ENCODE data around the gene EIF3D. TPM values are rescaled to one million over a fixed set of nuclear protein-coding genes. Genes with fewer than 3 reads are reported as not detected.

The EIF3D gene
- total and polyA plus RNA-seq, 2 of the 8 experiments (the other 6 are each of a cell fraction or from before 2014, with no cell fraction given): 195 to 408 TPM

DNA sequence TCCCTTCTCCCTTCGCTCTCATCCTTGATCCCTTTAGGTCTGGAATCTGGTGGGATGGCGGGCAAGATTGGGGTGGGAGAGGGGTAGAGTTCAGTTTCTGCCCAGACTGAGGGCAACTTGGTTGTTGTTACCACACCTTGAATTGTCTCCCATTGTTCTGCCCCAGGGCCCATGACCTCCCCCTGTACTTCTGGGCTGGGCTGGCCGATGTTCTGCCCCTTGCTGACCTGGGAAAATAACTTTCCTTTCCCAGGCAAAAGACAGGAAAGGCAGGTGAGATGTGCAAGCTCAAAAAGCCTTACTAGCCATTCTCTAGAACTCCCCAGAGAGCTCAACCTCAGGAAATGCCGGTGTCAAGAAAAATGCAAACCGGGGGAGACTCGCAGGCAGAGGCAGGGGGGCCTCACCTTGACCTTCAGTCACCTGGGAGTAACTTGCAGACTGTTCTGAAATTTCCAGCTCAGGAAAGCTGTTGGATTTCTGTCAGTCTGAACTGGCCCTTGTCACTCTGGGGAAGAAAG is 32.4 kb upstream of the EIF3D start:
- H3K4ac ChIP-seq (replicated peaks; ENCODE audit: insufficient read length, low read depth, low read length): peak overlapping the region; percentile 49
- H3K79me1 ChIP-seq (ENCODE audit: low read depth, low read length): no peaks in the 10 kb centered on the region
- no peak overlapping the region for H3K56ac ChIP-seq (replicated peaks; ENCODE audit: insufficient read length, low read depth, low read length)
- no peak for TF ChIP-seq RFX5 (IDR thresholded peaks at IDR 0.05; ENCODE audit: borderline replicate concordance, low read depth, low read length)
- TF ChIP-seq, protein P1, sequence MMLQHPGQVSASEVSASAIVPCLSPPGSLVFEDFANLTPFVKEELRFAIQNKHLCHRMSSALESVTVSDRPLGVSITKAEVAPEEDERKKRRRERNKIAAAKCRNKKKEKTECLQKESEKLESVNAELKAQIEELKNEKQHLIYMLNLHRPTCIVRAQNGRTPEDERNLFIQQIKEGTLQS (IDR thresholded peaks at IDR 0.05; ENCODE audit: insufficient read depth, low read depth, low read length): no peak
- no peak for TF ChIP-seq SP1 (IDR thresholded peaks at IDR 0.05; ENCODE audit: low read depth, low read length)
- TF ChIP-seq EP300 (IDR thresholded peaks at IDR 0.05; ENCODE audit: borderline replicate concordance in 1 of 2, low read depth in 2 of 2, low read length in 2 of 2): no peak
- TF ChIP-seq CBX8 (IDR thresholded peaks at IDR 0.05; ENCODE audit: borderline replicate concordance, low read depth, low read length): no peak
- no peak for TF ChIP-seq POLR2A (IDR thresholded peaks at IDR 0.05; ENCODE audit: control extremely low read depth in 1 of 2, low read depth in 2 of 2, low read length in 2 of 2)
- H2BK12ac ChIP-seq (ENCODE audit: low read depth, low read length): peak overlapping the region; percentile 80; the same call in 1 of the 2 replicates
- CTCF ChIA-PET (ENCODE audit: partially characterized antibody): interaction anchor here (0.5 to 2.6 kb wide), 9 partner anchors 9 to 358 kb away, joined by 3 to 11 read pairs (median 4); no protein-coding TSS in a partner anchor
- 0 out of 2 replicates have a peak overlapping the region, but pooled peaks have one; percentile 27 for H2BK20ac ChIP-seq (ENCODE audit: low read length)
- H2BK120ac ChIP-seq (replicated peaks; ENCODE audit: low read depth, low read length): no peak overlapping the region
- H3K27ac ChIP-seq (ENCODE audit: low read depth, low read length): peak overlapping the region; percentile 37; the same call in 1 of the 2 replicates
- H2BK5ac ChIP-seq (ENCODE audit: low read depth, low read length): peak overlapping the region; percentile 78; the same call in 1 of the 2 replicates
- no peak overlapping the region for H3K9ac ChIP-seq (replicated peaks in 1 of 4; ENCODE audit: extremely low read depth in 1 of 4, low read depth in 3 of 4, low read length in 3 of 4)
- peak overlapping the region; percentile 12; the same call in 1 of the 2 replicates for H2BK15ac ChIP-seq (ENCODE audit: low read length)
- DNase-seq (ENCODE audit: low read depth in 1 of 2, low spot score in 2 of 2) (no peak), FAIRE-seq (no peak)
- H3K9me3 ChIP-seq (ENCODE audit: insufficient read depth in 2 of 2, low read depth in 1 of 2, low read length in 1 of 2): no peaks in the 10 kb centered on the region
- H3K4me2 ChIP-seq (ENCODE audit: insufficient read depth in 1 of 2, low read depth in 2 of 2, low read length in 2 of 2): peak overlapping the region in 1 of 2 experiments; percentile 32; a peak in 2 of 4 replicates
- H3K4me3 ChIP-seq (ENCODE audit: extremely low read depth in 1 of 4, insufficient read depth in 2 of 4, low read depth in 3 of 4, low read length in 4 of 4): no peak overlapping the region
- peak overlapping the region; percentile 93 for H4K91ac ChIP-seq (replicated peaks; ENCODE audit: insufficient read length, low read length)
- H4K8ac ChIP-seq (ENCODE audit: extremely low read depth, insufficient read depth, low read length): no peak overlapping the region
- no peak overlapping the region for H3K23ac ChIP-seq (ENCODE audit: insufficient read length)
- H4K5ac ChIP-seq (ENCODE audit: insufficient read length, low read depth, low read length): no peak overlapping the region
- peak overlapping the region; percentile 5; the same call in 1 of the 2 replicates for H3K18ac ChIP-seq (ENCODE audit: extremely low read depth, low read length)
- H3K27me3 ChIP-seq (replicated peaks in 1 of 4; ENCODE audit: control insufficient read depth in 3 of 4, extremely low read depth in 1 of 4, insufficient read depth in 3 of 4, low read length in 3 of 4): no peaks in the 10 kb centered on the region
- POLR2A ChIA-PET (ENCODE audit: partially characterized antibody): interaction anchor here (0.9 to 1.1 kb wide), 2 partner anchors 10 to 12 kb away, joined by 3 to 5 read pairs; no protein-coding TSS in a partner anchor
- no peaks in the 10 kb centered on the region; the same call in 1 of the 2 replicates for H3K23me2 ChIP-seq (ENCODE audit: low read depth, low read length)
- WGBS, 2 experiments (ENCODE audit: extremely low coverage in 1 of 2, insufficient coverage in 1 of 2, insufficient read length in 1 of 2, insufficient replicate concordance in 2 of 2, low coverage in 1 of 2, low lambda C conversion rate in 2 of 2, missing lambda C conversion rate in 1 of 2): 51% methylated on average over 6 of the region's 6 CpGs; no CpG with 5 or more reads in 1 of the 2 experiments
- H3K4me1 ChIP-seq (replicated peaks in 1 of 4; ENCODE audit: control insufficient read depth in 3 of 4, insufficient read depth in 4 of 4, low read length in 3 of 4): peaks cover 8 to 24% (median 23%) of the 10 kb centered on the region in 4 experiments
- no peak overlapping the region for H3K14ac ChIP-seq (ENCODE audit: insufficient read length)
- H4K20me1 ChIP-seq (replicated peaks in 1 of 2; ENCODE audit: control insufficient read depth in 1 of 2, insufficient read depth in 2 of 2, low read length in 2 of 2): no peaks in the 10 kb centered on the region
- no peak overlapping the region for H2AK5ac ChIP-seq (ENCODE audit: low read depth, low read length)
- no peaks in the 10 kb centered on the region for H3K79me2 ChIP-seq (ENCODE audit: control insufficient read depth in 1 of 2, insufficient read depth in 2 of 2, low read length in 2 of 2)
- H3K36me3 ChIP-seq (ENCODE audit: control insufficient read depth in 2 of 4, insufficient read depth in 4 of 4, low read length in 3 of 4): no peaks in the 10 kb centered on the region
- H2AFZ ChIP-seq (ENCODE audit: low read length): peak overlapping the region; percentile 49
